ENCODE results near the gene EPHA7.

DNA sequence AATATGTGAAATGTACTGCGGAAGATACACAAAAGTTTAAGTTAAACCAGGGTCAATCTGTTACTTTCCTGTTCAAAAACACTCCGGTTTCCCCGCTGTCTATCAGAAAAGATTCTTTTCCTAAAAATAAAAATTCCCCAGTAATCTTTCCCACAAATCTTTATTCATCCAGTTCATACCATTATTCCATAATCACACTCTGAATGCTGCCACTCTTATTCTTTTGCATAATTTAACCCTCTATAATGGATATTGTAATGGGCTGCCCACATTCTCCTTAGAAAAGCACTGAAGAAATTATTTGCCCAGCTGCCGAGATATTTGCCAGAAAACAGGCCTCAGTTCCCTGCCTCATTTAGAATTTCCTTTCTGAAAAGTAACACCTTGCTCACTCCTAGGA is 68.6 kb downstream of the EPHA7 start:
- TF ChIP-seq, protein P1, sequence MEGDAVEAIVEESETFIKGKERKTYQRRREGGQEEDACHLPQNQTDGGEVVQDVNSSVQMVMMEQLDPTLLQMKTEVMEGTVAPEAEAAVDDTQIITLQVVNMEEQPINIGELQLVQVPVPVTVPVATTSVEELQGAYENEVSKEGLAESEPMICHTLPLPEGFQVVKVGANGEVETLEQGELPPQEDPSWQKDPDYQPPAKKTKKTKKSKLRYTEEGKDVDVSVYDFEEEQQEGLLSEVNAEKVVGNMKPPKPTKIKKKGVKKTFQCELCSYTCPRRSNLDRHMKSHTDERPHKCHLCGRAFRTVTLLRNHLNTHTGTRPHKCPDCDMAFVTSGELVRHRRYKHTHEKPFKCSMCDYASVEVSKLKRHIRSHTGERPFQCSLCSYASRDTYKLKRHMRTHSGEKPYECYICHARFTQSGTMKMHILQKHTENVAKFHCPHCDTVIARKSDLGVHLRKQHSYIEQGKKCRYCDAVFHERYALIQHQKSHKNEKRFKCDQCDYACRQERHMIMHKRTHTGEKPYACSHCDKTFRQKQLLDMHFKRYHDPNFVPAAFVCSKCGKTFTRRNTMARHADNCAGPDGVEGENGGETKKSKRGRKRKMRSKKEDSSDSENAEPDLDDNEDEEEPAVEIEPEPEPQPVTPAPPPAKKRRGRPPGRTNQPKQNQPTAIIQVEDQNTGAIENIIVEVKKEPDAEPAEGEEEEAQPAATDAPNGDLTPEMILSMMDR (IDR thresholded peaks at IDR 0.05; ENCODE audit: low read depth, low read length): no peak
- TF ChIP-seq EZH2phosphoT487 (IDR thresholded peaks at IDR 0.05; ENCODE audit: low read depth): no peak

Measured in OCI-LY3 (cell line).